ENCODE measurements around the gene FGF2.
"Not testable (repeated sequence)": the region's sequence is repeated elsewhere in the genome, so short reads cannot be mapped to it uniquely, and the experiment has no call there.

Gene FGF2

GRCh38 chr4:122930862-122931261 lies 104.2 kb downstream of the FGF2 start:
- peak; percentile 38 for TF ChIP-seq CTCF (IDR thresholded peaks at IDR 0.05; ENCODE audit: low read depth, low read length)
- no peak for DNase-seq (ENCODE audit: extremely low read depth, low read depth)

GRCh38 chr4:122932763-122933162 lies 106.1 kb downstream of the FGF2 start:
- DNase-seq (ENCODE audit: extremely low read depth, low read depth): no peak
- TF ChIP-seq CTCF (IDR thresholded peaks at IDR 0.05; ENCODE audit: low read depth, low read length): no peak

GRCh38 chr4:122945136-122945535 lies 118.5 kb downstream of the FGF2 start:
- DNase-seq (ENCODE audit: extremely low read depth, low read depth): not testable (repeated sequence)

GRCh38 chr4:122946142-122946541 lies 119.5 kb downstream of the FGF2 start:
- no peak for TF ChIP-seq CTCF (IDR thresholded peaks at IDR 0.05; ENCODE audit: low read depth, low read length)
- no peak for DNase-seq (ENCODE audit: extremely low read depth, low read depth)

All from AG09319 (cell line).